GM12874 (cell line): Measurements from ENCODE around the gene VEGFA.

Experiments
- TF ChIP-seq, protein P1 (sequence below): IDR thresholded peaks from 2 replicates; pipeline ENCODE4 v1.5.1; 2011; ENCODE audit warnings: low read depth, mild to moderate bottlenecking, control low read depth, low read length, moderate library complexity; ENCODE audit not compliant: insufficient read depth

VEGFA gene

DNA sequence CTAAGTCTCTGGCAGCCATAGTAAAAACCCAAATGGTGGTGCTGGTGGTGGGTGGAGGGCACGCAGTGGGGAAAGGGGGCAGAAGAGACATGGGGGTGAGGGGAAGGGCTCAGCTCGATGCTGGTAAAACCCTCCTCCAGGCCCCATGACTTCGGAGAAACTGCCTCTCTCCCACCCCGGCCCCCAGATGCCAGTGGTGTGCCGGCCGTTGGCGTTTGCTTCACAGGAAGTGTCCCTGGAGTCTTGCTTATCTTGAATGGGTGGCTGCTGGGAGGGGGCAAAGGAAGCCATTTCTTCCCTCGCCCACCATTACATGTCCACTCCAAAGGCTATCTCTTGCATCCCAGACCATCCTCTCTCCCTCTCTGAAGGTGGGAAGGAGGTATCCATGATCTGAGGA is 25.4 kb downstream of the VEGFA start:
- TF ChIP-seq, protein P1, sequence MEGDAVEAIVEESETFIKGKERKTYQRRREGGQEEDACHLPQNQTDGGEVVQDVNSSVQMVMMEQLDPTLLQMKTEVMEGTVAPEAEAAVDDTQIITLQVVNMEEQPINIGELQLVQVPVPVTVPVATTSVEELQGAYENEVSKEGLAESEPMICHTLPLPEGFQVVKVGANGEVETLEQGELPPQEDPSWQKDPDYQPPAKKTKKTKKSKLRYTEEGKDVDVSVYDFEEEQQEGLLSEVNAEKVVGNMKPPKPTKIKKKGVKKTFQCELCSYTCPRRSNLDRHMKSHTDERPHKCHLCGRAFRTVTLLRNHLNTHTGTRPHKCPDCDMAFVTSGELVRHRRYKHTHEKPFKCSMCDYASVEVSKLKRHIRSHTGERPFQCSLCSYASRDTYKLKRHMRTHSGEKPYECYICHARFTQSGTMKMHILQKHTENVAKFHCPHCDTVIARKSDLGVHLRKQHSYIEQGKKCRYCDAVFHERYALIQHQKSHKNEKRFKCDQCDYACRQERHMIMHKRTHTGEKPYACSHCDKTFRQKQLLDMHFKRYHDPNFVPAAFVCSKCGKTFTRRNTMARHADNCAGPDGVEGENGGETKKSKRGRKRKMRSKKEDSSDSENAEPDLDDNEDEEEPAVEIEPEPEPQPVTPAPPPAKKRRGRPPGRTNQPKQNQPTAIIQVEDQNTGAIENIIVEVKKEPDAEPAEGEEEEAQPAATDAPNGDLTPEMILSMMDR = no peak

DNA sequence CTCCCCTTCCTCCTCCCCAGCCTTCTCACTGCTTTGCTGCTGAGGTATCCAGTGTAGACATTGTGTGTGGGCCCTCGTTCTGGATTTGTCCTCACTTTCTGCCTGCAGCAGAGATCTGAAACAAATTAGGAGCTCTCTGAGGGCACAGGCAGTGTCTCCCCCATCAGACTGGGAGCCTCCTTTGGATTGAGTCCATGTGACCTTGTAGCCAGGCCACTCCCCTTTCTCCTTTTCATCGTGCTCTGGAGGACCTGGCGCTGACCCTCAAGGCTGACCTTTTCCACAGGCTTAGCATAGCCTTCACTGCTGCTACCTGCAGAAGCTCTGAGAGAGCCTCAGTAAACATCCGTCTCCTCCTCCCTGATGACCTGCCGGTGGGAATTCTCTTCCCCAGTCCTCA is 26.2 kb downstream of the VEGFA start:
- TF ChIP-seq, protein P1 = no peak

DNA sequence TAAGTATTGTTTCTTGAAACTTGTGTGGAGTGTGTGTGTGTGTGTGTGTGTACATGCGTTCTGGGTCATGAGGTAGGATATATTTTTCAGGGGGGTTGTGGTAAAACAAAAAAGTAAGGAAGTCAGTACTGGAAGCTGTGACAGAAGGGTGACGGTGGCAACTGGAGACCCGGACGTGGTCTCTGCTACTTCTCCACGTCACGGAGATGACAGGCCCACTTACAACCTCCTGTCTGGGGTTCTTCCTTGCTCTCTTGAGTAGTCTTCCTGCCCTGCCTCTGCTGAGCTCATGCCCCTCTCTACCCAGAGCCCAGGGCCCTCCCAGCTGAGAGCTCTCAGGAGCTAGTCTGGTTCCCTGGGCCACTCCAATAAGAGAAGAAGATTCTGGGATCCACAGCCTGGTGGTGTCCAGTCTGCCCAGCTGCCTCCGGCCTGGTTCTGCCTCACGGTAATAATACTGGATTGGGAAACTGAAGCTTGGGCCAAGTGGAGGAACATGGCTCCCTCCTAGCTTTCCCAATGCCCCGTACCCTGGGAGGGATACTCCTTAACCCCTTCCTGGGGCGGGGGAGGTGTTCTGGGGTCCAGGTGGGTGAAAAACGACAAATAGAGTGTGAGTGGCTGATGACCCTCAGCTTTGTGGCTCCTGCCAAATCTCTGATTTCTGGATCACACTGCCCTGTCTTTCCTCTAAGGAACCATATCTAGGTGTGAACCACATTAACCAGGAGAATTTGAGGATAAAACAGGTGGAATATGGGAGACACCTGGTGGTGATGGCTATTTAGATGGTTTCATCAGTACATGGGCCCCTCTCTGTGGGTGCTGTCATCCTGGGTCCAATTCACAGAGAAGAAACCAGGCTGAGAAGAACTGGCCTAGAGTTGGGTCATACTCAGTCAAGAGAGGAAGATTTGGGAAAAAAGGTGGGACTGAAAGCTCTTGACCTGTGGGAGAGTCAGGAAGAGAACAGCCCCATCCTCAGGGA is 27.2 kb downstream of the VEGFA start:
- TF ChIP-seq, protein P1 = no peak

DNA sequence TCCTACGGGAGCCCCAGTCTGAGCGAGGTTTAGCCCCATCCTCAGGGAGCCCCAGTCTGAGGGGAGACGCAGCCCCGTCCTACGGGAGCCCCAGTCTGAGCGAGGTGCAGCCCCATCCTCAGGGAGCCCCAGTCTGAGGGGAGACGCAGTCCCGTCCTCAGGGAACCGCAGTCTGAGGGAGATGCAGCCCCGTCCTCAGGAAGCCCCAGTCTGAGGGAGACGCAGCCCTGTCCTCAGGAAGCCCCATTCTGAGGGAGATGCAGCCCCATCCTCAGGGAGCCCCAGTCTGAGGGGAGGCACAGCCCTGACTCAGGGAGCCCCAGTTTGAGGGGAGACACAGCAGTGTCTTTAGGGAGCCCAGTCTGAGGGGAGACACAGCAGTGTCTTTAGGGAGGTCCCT is 27.9 kb downstream of the VEGFA start:
- TF ChIP-seq, protein P1 = no peak

DNA sequence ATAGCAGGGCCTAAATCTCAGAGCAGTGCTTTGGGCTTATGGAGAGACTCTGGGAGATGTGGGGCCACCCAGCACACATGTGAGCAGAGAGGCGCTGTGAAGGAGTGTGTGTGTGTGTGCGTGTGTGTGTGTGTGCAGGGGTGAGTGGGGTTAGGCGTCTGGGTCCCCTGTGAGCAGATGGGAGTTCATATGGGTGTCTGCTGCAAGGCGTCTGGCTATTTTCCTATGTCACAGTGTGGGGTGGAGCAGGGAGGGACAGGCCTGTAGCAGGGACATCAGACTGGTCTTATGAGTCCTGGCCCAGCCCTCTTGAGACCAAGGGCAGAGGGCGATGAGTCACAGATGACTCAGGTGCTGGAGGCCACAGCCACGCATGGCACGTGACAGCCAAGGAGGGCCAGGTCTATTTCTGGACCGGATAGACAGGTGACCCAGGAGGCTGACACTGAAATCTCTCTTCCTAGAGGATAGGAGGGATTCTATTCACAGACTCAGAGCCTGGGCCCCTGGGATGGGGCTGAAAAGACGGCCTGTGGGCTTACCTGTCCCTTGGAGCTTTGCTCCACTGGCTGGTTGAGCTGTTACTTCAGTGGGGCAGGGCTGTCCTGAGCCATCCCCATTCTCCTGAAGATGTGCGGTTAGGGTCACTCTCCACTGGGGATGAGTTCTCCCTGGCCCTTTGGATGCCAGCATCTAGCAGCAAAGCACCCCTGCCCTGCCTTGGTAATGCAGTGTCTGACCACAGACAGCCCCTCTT is 28.9 kb downstream of the VEGFA start:
- TF ChIP-seq, protein P1 = no peak

DNA sequence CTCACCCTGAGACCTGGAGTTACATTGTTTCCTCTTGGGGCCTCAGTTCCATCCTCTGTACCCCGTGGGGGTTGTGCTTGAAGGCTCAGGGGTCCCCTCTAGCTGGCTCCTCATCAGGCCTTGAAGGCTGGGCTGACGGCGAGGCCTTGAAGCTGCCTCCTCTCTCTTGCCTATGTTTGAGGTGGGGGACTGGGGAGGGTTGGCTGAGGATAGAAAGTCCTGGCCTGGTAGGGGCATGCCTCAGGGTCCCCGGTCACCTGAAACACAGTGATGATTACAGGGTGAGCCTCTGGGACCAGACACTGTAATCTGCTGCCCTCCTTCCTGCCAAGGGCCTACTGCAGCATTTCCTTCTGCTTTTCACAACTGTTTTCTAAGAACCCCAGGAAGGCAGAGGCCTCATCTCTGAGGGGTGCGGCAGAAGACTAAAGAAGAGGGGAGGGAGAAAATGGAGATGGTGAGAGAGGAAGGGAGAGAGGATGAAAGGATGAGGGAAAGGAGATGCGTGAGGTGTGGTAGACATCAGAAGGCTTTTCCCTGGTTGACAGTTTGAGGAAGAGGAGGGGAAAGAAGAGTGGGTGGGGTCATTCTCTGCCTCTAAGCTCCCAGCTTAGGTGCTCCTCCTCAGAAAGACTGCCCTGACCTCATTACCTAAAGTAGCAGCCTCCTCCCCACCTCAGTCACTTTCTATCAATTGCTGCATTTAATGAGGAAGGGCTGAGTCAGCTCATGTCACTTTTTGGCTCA is 29.7 kb downstream of the VEGFA start:
- TF ChIP-seq, protein P1 = no peak

DNA sequence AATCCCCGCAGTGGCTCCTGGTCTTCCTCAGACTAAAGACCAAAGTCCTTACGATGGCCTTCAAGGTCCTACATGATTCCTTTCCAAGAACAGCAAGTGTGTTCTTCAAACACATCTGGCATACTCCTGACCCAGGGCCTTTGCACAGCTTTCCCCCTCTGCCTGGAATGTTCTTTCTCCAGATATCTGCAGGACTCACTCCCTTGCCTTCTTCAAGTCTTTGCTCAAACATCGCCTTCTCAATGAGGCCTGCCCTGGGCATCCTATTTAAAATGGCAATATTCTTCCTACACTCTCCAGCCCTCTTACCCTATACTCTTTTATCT is 30.2 kb downstream of the VEGFA start:
- TF ChIP-seq, protein P1 = no peak
